ENCODE results near the gene C4BPA. TPM values are rescaled to one million over a fixed set of nuclear protein-coding genes. Genes with fewer than 3 reads are reported as not detected.

C4BPA gene
- total and polyA plus RNA-seq, 2 of the 8 experiments (the other 6 are each of a cell fraction or from before 2014, with no cell fraction given), result not detected

GRCh38 chr1:207191061-207191460, 87.0 kb downstream of the C4BPA start (continued):
- TF ChIP-seq SP4 (IDR thresholded peaks at IDR 0.05; ENCODE audit: low read length), result no peak
- TF ChIP-seq CBX8 (IDR thresholded peaks at IDR 0.05; ENCODE audit: borderline replicate concordance, low read depth, low read length), result no peak
- TF ChIP-seq TAF7 (optimal IDR thresholded peaks at IDR 0.05; ENCODE audit: borderline replicate concordance, low read depth, low read length), result no peak
- no peak for TF ChIP-seq BRCA1 (IDR thresholded peaks at IDR 0.05; ENCODE audit: low read depth, low read length)
- TF ChIP-seq, protein P1, sequence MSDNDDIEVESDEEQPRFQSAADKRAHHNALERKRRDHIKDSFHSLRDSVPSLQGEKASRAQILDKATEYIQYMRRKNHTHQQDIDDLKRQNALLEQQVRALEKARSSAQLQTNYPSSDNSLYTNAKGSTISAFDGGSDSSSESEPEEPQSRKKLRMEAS (IDR thresholded peaks at IDR 0.05), result no peak
